Medulla oblongata (tissue), 1 donor: ENCODE measurements around the gene C3orf20.

Experiments
- DNase-seq: peaks from one replicate; pipeline ENCODE4 v3.0.0-alpha.2; 2015; ENCODE audit errors: extremely low spot score

C3orf20 gene

DNA sequence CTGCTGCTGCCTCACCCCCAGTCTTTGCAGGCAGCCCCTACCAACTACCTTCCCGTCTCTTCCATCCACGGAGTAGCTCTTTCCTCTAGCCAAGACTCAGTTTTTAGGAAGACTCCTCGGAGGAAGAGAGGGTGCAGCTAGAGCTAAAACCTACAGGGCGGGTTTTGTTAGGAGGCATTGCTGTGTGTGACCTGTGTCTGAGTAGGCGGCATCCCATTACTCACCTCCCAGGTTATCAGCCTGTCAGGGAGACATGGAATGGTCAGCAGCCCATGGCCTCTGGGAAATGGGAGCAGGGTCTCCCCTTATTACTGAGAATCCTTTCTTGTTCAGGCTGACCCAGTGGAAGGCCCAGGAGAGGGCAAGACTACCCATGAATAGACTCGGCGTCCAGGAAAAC is 100.1 kb downstream of the C3orf20 start:
- no peak for DNase-seq

DNA sequence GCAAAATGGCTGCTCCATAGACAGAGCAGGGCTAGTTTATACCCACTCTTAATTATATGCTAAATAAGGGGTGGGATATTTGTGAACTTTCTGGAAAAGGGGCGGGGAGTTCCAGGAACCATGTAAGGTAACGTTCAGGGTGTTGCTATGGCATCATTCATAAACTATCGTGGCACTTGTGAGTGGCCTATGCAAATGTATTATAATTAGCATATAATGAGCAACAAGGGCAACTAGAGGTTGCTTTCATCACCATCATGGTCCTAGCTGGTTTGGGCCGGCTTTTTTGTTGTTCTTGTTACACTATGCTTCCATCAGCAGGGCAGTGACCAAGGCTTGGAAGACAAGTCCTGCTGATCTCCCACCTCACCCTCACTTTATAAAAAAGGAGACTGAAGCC is 100.6 kb downstream of the C3orf20 start:
- DNase-seq: no peak

DNA sequence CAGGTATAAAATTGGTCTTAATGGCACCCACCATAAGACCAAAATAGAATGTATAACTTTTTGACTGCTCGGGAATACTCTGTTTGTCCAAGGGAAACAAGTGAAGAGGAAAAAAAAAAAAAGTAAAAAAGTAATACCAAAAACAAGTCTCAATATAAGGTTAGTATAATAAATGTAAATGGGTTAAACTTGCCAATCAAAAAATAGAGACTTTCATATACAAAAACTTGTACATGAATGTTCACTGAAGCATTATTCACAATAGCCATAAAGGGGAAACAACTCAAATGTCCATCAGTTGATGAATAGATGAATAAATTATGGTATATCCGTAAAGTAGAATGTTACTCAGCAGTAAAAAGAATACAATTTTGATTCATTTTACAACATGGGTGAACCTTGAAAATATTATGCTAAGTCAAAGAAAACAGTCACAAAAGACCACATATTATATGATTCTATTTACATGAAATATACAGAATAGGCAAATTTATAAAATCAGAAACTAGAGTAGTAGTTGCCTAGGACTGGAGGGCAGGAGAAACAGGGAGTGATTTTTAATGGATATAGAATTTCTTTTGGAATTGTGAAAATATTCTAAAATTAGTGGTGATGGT is 104.2 kb downstream of the C3orf20 start:
- DNase-seq: no peak

DNA sequence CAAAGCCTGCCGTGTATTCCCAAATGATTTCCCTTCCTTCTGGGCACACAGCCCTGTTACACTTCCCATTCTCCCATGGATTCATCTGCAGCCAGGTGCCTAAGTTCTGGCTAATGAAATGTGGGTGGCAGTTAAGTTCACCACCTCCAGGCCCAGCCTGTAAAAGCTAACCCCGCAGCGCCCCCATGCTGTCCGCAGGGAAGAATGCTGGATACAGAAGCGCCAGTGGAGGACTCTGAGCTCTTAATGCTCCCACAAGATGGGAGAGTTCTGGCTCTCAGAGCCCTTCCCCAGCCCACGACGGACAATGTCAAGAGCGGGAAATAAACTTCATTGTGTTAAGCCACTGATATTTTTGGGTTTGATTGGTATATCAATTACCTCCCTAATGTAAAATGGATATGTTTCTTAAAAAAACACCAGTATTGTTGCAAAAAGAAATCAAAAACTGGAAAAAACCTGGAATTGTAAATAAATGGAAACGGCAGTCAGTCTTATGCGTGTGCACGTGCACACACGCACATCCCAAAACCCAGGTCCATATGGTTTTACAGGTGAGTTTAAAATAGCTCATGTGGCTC is 106.1 kb downstream of the C3orf20 start:
- no peak for DNase-seq

DNA sequence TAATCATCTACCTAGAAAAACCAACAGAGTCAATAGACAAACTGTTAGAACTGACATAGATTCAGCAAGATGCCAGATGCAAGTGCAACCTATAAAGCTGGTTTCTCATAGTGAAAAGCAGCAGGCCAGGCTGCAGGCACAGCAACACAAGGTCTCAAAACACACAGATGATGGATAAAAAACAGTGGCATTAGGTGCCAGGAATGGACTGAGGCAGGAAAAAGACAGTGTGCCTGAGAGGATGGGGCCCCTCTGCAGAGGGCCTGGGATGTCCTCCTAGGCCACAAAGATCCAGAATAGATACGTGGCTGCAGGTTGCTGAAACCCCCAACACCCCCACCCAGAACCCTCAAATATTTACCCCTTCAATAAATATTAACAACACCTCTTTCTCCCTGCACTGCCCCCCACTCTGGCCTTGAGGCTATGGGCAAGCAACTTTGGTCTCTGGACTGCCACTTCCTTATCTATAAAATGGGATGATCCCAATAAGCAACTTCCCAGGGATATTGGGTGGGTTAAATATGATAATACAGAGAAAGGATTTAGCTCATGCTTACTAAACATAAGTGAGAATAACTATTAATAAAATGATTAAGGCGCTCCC is 108.6 kb downstream of the C3orf20 start:
- no peak for DNase-seq

DNA sequence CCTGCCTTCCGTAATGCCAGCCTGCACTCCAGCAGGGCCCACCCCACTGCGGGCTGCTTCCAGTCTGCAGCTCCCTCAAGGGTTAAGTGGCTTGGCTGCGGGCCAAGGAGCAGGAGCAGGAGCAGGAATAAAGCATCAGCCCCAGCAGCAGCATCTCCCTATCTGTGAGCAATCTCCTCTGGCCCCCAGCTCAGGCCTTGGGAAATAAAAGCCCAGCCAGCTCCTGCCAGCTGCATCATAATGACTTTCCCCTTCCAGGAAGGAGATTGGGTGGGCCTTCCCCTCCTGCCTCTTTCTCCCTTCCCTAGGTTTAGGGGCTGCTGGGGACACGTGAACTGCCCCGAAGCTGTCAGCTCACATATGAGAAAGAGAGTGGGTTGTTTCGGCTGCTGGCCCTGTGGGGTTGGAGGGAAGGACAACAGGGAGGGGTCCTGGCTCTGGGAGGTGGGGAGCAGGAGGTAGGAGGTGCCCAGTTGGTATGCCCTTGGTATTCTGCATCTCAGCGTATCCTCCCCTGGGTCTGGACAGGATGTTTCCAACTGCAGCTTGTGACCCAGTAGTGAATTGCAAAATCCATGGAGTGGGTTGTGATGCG is 109.2 kb downstream of the C3orf20 start:
- no peak for DNase-seq

DNA sequence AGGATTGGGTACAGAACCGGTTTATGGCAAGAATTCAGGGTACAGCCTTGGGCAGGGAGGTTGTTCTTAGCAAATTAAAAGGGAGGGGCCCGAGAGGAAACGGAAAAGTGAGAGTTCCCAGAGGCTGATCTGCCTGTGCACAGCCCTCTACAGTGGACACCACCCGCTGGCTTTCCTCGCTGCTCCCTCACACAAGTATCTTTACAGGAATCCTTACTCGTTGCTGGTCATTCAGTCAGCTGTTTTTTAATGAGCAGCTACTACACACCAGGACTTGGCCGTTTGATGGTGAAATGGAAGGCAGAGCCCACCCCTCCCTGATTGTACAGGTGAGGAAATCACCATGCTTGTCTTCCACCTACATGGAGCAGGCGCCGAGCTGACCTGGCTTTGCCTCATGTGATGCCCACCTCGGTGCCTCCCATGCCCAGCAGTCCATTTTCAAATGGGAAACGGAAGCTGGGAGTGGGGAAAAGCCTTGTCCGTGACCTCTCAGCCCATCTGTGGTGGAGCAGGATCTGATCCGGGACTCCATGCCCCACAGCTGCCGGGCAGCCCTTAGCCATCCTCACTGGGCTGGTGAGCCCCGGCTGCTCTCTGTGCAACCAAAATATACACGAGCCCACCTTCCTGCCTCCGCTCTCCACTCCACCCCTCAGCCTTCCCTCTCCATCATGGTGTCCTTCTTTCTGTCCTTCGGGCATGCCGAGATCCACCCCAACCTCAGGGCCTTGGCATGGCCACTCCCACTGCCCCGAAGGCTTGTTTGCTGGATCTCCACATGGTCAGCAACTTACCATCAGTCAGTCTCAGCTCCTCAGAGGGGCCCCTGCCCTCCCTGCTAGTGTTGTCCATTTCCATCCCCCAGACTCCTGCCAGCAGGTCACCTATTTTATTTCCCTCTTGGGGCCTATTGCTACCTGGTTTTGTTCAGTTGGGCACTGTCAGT is 110.5 kb downstream of the C3orf20 start:
- no peak for DNase-seq

DNA sequence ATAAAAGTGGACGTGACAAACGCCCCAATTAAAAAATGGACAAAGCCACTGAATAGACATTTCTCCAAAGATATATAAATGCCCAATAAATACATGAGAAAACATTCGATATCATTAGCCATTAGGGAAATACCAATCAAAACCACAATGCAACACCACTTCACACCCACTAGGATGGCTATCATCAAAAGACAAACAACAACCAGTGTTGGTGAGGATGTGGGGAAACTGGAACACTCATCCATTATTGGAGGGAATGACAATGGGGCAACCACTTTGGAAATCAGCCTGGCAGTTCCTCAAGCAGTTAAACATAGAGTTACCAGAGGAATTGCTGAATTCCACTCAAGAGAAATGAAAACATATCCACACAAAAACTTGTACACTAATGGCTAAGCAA is 111.4 kb downstream of the C3orf20 start:
- DNase-seq: no peak

DNA sequence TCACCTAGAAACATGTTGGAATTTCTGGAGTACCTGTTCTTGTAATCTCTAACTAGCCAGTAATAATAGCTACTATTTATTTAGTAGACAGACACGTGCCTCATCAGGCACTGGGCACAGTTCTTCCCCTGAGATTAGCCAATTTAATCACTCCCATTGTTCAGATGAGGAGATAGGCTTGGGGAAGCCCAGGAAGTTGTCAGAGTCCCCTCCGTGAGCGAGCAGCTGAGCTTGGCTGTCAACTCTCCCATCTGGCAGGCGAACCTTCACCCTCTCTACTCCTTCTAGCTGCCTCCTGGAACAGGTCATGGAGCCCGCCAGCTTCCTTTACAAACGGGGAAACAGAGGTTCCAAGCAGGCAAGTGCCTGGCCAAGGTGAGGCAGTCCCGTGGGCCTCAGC is 112.7 kb downstream of the C3orf20 start:
- no peak for DNase-seq

DNA sequence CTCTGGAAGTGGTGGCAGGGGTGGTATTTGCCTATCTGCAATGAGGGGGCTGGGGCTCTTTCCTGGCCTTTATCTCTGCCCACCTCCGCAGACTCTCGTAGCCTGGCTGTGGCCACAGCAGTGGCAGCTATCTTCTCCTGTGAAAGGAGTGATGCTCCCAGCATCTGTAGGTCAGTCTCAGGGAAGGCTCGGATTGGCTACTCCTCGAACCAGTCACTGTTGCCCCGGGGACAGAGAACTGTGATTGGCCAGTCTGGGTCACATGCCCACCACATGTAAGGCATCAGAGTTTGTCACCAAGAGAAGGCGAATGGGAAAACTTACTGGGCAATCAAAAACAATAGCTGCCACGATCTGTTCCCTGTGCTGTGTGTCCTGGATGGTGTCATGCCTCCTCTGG is 113.7 kb downstream of the C3orf20 start:
- no peak for DNase-seq

DNA sequence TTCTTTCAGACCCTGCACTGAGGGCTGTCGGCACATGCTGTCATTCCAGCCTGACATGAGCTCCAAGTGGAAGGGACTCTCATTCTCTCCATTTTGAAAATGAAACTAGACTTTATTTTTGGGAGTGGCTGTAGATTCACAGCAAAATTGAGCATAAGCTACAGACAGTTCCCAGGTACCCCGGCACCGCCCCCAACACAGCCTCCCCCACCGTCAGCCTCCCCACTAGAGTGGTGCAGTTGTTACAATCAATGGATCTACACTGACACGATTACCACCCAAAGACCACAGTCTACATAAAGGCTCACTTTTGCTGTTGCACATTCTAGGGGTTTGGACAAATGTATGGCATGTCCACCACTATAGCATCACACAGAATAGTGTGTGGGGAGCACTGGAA is 114.3 kb downstream of the C3orf20 start:
- no peak for DNase-seq

DNA sequence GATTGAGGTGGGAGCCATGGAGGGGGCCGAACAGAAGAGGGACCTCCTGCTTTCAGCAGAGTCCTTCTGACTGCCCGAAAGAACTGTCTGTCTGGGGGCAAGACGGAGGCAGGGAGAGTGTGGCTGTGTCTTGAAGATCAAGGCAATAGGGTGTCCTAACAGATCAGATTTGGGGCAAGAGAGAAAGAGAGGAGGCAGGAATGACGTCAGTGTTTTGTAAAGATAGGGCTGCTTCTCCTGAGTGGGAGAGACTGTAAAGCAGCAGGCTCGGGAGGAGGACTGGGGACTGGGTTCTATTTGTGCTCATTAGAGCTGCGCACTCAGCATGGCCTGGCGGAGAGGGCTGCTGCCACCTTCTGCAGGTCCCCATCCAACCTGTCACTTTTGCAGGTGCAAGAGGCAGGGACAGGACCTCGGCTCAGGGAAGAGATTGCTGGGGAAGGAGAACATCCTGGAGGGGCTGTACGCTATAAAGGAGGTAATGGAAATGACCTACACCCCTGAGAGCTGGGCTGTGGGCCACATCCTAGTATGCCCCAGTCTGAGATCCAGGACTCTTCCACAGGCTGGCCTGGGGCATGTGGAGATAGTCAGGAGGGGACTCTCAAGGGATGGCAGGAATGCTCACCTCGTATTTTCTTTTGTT is 114.8 kb downstream of the C3orf20 start:
- no peak for DNase-seq

DNA sequence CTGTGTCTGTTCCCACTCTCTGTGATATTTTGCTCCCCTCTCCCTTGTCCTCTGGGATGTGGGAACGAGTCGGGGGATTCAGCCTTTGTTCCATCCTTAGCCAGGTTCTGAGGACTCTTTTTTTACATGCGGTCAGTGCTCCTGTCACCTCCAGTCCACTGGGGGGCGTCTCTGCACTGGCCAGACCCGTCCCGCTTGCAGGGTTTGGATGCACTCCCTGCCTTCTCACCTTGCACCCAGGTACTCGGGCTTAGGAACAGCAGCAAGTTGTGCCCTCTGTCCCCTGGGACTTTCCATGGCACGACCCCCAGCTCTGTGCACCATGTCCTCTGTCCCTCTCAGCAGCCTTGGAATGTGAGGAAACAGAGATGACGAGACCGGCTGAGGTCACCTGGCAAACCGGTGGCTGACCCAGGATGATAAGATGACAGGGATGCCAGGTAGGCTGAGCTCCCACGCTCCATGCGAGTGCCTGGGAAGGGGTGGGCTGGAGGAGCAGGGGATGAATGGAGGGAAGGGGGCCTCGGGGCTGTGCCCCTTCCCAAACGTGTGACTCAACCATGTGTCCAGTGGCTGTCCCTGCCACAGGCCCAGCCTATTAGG is 116.5 kb downstream of the C3orf20 start:
- peak; percentile 9 for DNase-seq

DNA sequence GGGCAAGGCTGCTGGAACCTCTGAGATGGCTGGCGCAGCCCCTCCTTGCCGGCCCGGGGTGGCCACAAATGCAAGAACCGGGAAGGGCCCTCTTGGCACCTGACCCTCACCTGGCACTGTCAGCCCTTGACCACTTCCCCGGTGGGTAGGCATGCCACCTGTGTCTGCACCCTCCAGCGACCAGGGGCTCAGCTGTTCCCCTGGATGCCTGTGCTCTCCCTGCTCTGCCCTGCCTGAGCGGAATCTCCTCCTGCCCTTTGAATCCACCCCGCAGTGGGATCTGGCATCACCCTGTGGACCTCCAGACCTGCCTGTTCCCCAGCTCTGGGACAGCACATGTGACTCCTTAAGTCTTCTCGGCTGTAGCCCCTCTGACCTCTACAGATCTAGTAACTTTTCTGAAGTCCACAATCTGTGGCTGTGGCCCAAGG is 117.8 kb downstream of the C3orf20 start:
- no peak for DNase-seq

DNA sequence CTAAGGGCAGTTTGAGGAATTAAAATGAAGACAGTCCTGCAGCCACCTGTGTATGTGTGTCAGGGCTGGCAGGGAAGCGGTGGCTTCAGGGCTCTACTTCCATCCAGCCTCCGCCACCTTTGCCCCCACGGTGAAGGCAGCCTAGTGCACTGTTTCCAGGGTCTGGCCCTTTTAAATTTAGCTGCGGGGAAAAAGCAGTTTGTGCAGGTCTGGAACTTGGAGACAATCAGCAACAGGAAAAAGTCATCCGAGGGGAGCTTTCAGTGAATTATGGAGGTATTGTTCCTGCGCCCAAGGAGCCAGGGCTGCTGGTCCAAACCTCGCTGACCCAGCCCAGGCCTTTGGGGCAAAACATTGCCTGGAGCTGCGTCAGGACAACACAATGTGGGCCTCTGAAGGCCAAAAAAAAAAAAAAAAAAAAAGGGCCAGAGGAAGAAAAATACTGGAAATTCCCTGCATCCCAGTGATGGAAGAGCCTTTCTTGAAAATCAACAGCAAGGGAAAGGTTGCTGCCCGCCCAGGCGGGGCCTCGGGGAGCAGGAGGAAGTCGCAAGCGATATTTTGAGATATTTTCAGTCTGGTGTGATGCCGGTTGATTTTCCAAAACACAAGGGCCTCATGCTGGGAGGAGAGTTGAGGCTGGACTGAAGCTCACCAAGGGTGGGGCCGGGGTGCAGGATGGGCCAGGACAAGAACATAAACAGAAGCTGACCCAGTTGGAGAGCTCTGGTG is 118.4 kb downstream of the C3orf20 start:
- peak; percentile 4 for DNase-seq

DNA sequence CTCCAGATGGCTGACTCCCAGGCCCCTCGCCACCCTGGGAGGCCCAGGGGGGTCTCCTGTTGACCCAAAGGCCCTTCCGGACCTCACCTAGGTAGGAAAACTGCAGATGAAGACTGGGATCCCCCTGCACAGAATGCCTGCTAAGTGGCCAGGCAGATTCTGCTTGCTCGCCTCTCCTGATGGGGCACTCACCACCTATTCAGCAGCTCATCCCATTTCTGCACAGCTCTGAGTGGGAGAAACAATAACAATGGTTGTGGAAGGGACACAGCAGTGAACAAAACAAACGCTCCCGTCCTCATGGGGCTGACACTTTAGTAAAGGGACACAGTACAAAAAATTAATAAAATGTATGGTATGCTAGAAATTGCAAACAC is 118.9 kb downstream of the C3orf20 start:
- no peak for DNase-seq

DNA sequence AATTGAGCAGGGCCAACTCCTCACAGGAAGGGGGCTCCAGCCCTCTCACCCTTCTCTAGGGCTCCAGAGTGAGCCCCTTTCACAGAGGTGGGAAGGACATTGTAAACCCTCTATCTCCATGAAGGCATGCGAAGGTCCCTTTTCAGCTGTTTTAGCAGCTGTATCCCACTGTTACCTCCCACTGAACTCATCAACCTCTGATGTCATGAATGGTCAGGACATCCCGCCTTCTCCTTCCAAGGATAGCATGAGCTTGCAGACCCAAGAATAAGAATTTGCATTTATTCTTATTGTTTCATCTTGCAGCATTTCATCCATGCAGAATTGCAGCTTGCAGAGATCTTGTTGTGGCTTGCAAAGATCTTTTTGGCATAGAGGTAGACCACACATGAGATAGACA is 119.5 kb downstream of the C3orf20 start:
- DNase-seq: no peak

DNA sequence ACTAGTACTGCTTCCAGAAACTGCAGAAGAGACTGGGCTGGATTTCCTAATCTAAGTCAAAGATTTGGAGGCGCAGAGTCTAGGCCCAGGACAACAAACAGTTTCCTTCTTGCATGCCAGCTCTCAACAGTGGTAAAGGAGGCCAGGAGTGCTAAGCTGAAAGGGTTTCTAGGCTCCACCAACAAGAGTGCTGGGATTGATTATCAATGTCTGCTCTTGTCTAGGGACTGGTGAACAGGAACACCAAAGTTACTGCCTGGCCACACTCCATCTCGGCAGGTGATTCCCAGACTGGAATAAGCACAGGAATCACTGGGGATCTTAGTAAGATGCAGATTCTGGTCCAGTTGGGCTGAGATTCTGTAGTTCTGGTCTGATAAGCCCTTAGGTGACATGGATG is 121.1 kb downstream of the C3orf20 start:
- DNase-seq: no peak

DNA sequence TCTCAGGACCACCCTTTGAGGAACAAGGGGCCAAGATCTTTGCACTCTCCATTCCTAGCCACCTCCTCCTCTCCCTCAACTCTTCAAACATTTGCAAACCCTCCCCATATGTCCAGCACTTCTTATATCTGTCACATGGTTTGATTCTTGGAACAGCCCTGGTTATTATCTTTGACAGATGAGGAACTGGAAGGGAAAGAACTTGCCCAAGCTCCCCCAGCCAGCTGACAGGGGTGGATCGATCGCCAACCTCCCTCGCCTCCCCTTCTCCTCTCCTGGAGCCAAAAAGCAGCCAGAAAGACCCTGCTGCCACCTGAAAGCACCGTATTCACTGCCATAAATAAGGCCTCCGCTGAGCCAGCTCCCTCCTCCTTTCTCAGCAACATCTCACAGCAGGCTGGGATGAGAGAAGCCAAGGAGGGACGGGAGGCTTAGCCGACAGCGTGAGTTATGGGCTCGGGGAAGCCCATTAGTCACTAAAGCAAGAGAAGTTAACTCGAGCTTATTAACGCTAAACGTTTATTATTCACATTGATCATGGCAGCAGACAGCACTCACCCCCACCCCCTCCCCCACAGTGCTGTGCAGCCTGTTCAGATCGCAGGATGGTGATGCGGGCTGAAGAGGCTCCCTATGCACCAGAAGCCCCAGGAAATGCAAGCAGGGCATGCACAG is 121.6 kb downstream of the C3orf20 start:
- no peak for DNase-seq

DNA sequence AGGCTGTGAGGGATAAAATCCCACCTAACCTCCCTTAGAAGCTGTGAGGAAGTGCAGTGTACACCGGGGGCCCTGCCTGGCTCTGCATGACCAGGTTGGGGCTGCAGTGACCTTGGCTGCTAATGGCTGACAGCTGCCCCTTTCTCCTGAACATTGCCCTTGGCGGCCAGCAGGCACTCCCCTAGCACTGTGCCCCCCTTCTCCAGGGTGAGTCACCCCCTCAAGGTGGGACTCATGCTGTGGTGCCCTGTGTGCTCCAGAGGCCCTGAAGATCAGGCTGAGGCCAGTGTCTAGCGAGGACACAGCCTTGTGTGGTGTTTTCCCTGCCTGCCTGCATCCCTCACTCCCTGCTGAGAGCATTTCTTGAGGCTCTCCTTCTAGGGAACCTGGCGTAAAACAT is 122.8 kb downstream of the C3orf20 start:
- no peak for DNase-seq
